ENCODE measurements around the gene TARS1.

TARS1 gene

GRCh38 chr5:33440482-33441240 lies at the start of gene TARS1:
Gene TARS1 (plus strand): TSS chr5:33440965. CDS start chr5:33441087, 122 bp downstream.
- DNase-seq: peak; percentile 100

DNA sequence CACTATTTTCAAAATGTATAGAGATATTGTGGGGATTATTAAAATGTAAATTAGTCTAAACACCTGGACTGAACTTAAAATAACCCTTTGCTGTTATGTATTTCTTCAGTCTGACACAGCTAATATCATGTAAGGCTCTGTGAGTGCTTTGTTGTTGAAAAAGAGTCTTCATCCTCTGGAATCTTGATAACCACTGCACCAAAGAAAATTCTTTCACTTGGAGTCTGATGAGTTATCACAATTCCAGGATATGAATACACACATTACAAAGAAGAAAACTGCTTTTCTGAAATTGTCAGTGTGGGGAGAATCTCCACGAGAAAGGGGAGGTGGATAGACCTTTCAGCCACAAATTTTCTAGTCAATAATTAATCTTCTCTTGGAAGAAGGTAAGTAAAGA lies 42.3 kb upstream of the TARS1 start:
- no peak for DNase-seq

DNA sequence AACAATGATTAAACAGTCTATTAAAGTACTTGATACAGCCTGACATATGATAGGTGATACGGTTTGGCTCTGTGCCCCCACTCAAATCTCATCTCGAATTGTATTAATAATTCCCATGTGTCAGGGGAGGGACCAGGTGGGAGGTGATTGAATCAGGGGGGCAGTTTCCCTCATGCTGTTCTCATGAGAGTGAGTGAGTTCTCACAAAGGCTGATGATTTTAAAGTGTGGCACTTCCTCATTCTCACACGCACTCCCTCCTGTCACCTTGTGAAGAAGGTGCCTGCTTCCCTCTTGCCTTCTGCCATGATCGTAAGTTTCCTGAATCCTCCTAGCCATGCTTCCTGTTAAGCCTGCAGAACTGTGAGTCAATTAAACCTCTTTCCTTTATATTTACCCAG lies 40.1 kb upstream of the TARS1 start:
- DNase-seq: no peak

GRCh38 chr5:33401482-33402390 lies 39.0 kb upstream of the TARS1 start:
- DNase-seq: peak; percentile 13 to 66

GRCh38 chr5:33403187-33403586 lies 37.6 kb upstream of the TARS1 start:
- no peak for DNase-seq

DNA sequence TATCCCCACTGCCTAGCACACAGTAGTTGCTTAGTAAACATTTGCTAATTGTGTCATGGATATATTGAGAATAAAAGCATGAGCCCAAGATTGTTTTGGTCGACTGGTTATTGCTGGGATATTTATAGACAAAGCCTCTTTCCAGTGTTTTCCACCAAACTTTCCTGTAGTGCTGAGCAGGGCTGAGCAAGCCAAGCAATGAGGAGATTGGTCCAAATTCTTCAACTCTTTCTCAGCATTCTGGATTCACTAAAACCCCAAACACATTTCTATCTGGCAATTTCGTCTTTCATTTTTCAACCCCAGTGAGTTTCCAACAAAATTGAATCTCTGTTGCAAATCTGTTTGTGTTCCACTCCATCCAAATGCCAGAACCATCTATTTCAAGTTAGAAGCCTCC lies 31.9 kb upstream of the TARS1 start:
- DNase-seq: no peak

GRCh38 chr5:33409435-33410170 lies 31.2 kb upstream of the TARS1 start:
- DNase-seq: no peak

DNA sequence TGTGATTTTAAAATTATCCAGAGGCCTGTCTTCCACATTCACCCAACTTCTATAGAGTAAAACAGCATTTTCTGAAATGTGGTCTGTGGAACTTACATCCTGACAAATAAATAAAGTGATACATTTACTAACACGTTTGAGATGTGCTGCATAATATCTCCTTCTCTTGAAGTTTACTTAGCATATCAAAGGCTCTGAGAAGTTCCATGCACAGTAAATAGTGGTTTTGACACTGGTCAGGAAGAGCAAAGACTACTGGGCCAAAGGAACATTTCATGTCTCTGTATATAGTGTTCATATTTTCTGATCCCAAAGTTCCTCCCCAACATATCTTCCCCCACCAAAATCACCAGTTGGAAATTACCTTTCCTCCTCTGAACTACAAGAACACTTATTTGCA lies 30.5 kb upstream of the TARS1 start:
- DNase-seq: no peak

- DNase-seq: no peak
Measured at GRCh38 chr5:33411498-33411897, 29.3 kb upstream of the TARS1 start.

DNA sequence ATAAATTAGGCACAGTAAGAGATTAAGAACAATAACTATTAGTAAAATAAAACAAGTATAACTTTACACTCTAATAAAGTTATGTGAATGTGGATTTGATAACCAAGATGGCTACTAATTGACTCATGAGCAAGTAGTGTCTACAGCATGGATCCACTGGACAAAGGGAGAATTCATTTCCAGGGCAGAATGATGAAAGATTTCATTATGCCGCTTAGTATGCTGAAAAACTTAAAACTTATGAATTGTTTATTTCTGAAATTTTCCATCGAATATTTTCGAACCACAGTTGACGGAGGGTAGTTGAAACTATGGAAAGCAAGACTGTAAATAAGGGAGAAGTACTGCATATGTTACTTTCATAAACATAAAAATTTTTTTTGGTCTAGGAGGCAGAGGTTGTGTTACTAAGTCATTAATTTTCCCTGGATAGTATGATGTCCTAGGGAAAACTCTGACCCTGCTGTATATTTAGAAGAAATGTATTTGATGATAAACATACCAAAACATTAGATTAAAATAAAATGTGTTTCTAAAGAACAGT lies 24.9 kb upstream of the TARS1 start:
- DNase-seq: no peak

DNA sequence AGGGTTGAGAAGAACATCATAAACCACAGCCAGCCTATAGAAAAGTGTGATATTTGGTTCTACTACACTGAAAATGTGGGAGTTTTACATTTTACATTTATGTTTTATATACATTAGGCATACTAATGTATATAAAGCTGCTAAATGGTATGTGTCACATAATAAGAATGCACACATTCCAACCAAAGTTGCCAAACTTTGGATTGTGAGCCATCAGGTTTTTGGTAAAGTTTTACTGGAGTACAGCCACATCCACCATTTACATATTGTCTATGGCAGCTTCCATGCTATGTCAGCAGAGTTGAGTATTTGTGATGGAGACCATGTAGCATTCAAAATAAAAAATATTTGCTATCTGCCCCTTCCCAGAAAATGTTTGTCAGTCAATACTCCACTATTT lies 23.1 kb upstream of the TARS1 start:
- DNase-seq: no peak

DNA sequence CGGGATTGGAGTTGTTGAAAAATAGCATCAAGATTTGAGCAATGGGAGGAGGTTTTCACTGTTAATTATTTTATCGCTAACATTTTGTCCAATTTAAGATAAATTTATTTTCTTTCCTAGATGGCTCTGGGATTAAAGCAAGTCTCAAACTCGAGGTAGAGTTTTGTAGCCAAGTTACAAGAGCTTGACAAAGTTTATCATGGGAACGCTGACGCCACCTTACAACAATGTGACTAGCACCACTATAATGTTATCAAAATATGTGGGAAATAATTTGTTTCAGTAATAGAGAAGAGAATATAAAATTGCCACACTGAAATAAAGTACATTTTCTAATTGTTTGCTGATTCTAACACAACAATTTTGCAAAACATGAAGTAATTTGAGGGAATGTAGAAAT lies 19.8 kb upstream of the TARS1 start:
- DNase-seq: no peak

- no peak for DNase-seq
Measured at GRCh38 chr5:33422191-33422590, 18.6 kb upstream of the TARS1 start.

GRCh38 chr5:33423018-33423630 lies 17.6 kb upstream of the TARS1 start:
- DNase-seq: peak in 1 of 2 experiments; percentile 67

DNA sequence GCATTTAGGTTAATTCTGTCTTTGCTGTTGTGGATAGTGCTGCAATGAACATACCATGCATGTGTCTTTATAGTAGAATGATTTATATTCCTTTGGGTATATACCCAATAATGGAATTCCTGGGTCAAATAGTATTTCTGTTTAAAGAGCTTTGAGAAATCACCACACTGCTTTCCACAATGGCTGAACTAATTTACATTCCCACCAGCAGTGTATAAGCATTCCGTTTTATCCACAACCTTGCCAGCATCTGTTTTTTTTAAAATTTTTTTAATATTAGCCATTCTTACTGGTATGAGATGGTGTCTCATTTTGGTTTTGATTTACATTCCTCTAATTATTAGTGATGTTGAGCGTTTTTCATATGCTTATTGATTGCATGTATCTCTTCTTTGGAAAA lies 15.5 kb upstream of the TARS1 start:
- no peak for DNase-seq

DNA sequence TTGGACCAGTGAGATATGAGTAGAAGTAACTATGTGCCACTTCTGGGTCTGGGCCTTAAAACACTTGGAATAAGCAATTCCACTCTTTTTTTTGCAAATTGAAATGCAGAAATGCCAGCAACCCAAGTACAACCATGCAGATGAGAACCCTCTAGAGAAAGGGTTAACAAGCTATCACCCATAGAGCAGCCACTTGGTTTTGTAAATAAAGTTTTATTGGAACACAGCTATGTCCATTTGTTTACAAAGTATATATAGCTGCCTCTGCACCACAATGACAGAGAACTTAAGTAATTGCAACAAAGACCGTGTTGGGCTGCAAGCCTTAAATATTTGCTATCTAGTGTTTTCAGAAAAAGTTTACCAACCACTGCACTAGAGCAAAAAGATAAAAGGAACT lies 9.8 kb upstream of the TARS1 start:
- DNase-seq: no peak

GRCh38 chr5:33432656-33433055 lies 8.1 kb upstream of the TARS1 start:
- DNase-seq: no peak

DNA sequence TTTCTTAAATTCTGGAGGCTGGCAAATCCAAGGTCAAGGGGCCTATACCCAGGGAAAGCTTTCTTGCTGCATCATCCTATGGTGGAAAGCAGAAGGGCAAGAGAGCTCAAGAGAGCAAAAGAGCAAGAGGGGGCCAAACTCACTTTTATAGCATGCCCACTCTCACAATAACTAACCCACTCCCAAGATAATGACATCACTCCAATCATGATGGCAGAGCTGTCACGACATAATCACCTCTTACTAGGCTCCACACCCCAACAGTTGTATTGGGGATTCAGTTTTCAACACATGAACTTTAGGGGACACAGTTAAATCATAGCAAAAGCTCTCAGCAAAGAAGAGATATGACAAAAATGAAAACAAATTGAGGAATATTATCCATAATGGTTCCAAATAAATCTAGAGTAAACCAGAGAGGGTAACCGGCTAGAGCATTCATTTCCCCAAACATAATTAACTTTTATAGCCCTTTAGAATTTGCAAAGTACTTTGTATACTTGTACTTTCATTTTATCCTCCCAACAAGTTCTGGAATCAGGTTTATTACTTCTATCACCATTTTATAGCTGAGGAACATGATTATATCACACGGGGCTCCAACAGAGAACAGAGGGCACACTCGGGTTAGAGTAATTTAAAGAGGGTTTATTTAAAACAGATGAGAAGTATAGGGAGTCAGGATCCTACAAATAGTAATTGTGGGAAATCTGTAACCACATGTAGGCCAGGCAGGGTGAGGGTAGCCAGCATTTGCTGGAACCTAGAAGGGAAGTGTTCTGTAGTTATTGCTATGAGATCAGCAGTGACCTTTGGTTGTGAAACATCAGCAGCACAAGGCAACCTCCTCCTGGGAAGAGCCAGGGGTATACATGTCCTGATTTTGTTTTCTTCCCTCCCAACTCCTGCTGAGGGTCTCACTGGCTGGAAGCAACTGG lies 7.2 kb upstream of the TARS1 start:
- DNase-seq: no peak

DNA sequence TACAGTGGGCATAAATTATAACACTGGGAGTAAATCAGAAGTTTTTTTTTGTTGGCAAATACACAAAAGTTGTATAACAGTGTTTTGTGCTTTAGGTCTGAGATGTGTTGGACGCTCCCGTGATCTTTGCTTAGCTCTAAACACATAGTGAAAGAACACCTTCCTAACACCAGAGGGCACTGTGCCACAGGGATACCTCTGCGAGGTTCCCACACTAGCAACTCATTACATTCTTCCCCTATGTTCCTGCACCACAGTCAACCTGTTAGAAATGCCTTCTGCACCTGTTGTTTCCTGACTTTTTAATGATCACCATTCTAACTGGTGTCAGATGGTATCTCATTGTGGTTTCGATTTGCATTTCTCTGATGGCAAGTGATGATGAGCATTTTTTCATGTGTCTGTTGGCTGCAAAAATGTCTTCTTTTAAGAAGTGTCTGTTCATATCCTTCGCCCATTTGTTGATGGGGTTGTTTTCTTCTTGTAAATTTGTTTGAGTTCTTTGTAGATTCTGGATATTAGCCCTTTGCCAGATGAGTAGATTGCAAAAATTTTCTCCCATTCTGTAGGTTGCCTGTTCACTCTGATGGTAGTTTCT lies 4.8 kb upstream of the TARS1 start:
- DNase-seq: peak; percentile 44 to 81

DNA sequence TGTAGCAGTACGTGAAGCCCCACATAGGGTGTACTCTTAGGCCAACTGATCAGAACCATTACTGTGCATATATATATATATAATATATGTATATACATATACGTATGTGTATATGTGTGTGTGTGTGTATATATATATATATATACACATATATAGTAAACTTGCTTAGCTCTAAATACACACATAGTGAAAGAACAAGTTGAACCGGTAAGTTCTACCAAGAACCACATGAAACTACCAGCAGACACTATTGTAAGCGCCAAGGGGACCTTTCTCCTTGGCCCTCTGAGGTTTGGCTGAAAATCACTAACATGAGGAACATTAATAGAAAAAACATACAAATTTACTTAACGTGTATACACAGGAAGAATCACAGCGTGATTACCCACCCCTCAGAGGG lies 1.8 kb upstream of the TARS1 start:
- no peak for DNase-seq

DNA sequence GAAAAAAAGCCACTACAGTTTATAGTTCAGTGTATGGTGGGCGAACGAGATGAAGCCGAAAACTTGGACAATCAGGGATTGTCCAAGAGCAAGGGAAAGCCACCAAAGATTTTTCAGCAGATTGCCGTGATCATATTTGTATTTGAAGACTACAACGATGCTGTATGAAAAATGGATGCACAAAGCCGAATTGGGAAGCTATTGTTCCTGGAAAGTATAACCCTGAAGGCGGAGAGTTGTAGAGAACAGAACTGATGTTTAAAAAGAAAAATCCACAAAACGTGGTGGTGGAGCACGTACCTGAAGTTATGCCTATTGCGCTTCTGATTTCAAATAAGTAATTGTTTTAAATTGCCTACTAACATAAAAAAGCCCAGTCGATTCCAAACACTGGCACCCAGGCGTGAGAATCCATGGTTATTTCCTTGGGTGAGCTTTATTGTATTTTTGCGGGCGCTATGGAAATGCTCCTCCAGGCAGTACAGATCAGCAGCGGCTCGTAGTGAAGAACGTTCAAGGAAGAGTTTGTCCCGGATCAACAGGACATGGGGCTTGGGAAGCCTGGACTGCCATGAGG lies 772 bp upstream of the TARS1 start:
- no peak for DNase-seq

Measured in SW 1271 (cell line).